ENCODE data around the gene SUPV3L1.

SUPV3L1 gene

DNA sequence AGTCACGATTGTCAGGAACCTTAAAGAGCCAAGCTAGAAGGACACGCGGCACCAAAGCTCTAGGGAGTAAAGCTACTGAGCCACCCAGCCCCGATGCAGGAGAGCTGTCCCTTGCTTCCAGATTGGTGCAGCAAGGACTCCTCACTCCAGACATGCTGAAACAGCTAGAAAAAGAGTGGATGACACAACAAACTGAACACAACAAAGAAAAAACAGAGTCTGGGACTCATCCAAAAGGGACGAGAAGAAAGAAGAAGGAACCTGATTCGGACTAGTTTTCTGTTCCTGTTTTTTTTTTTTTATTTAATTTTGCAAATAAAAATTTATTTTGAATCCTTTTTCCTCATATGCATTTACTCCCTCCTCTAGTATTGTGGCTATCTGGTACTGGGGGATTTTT lies 28.7 kb downstream of the SUPV3L1 start:
- DNase-seq: no peak

DNA sequence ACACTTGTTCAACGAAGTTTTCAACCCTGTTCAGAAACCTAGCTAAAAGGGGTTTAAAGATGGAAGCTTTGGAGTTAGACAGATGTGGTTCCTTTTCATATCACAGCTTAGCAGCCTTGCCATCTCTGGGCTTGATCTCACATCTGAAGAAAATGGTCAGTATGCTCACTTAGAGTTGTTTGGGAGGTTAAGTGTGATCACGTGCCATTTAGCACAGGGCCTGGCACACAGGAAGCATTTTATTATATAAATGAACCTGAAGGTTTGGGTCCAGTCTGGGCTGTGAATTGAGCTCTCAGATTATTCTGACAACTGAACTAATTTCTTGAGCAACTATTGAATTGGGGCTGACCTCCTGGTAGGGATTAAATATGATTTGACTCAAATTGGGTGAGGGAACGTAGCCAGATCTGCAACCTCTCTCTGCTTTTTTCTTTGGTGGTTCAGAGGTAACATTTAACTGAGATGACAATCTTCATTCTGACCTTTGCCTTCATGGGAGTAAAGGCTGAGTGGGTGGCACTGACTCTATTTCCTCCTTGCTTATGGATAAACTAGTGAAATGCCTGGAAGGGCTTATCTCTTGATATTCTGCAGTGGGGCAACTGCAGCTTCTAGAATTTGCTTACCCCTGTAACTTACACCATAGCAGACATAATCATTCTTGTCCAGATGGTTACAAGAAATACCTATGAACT lies 29.9 kb downstream of the SUPV3L1 start:
- DNase-seq: no peak

DNA sequence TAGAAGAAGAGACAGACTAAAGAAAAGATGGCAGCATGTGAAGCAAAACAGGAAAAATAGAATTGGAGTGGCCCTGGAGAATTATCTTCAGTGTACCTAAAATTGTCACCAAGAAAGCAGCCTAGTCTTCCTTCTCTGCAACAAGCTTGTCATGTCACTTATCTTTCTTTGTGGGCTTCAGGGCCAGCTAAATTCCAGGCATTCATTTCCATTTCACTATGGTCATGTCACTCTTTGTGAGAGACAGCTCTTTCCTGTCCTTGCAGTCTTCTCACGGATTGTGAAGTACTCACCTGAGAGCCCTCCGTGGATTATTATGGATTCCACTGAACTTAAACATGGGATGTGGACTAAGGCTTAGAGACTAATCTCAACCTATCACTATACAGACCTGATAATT lies 31.1 kb downstream of the SUPV3L1 start:
- no peak for DNase-seq

- DNase-seq: no peak
Measured at GRCh38 chr10:69211524-69211923, 31.5 kb downstream of the SUPV3L1 start.

DNA sequence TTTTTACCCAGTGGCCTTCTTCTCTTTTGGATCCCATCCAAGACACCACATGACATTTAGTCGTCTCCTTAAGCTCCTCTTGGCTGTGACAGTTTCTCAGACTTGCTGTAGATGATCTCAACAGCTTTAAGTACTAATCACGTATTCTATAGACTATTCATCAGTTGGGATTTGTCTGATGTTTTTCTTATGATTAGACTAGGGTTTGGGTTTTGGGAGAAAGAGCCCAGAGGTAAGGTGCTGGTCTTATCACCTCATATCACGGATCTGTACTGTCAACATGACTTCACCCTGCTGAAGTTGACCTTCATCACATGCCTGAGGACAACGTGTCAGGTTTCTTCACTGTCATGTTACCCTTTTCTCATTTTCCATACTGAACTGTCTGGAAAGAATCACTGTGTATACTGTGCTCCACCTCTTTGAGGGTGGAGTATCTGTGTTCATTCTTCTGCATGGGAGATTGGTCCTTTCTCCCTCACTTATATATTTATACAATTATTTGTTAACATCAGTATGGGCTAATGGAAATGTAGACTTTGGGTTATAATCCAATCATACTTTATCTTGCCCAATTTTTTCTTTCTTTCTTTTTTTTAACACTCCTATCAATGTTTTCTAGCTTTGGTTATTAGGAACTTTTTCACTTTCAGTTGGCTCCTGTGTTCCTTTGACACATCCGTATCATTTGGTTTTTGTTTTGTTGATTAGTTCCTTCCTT lies 33.7 kb downstream of the SUPV3L1 start:
- DNase-seq: no peak

DNA sequence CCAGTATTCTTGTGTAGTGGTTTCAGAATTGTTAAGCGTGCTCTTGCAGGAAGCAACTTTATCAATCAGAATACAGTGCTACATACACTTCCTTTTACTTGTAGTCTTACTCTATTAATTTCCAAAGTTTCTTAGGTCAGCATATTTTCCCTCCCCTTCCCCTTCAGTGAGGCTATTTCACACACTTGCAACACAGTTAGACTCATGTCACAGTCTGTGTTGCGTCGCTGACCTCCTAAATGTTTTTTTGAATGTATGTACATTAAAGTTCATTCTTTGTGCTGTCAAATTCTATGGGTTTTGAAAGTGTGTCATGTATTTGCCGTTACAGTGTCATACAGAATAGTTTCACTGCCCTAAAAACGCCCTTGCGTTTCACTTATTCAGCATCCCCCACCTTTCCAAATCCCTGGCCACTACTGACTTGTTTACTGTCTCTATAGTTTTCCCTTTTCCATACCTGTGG lies 34.7 kb downstream of the SUPV3L1 start:
- DNase-seq: no peak

DNA sequence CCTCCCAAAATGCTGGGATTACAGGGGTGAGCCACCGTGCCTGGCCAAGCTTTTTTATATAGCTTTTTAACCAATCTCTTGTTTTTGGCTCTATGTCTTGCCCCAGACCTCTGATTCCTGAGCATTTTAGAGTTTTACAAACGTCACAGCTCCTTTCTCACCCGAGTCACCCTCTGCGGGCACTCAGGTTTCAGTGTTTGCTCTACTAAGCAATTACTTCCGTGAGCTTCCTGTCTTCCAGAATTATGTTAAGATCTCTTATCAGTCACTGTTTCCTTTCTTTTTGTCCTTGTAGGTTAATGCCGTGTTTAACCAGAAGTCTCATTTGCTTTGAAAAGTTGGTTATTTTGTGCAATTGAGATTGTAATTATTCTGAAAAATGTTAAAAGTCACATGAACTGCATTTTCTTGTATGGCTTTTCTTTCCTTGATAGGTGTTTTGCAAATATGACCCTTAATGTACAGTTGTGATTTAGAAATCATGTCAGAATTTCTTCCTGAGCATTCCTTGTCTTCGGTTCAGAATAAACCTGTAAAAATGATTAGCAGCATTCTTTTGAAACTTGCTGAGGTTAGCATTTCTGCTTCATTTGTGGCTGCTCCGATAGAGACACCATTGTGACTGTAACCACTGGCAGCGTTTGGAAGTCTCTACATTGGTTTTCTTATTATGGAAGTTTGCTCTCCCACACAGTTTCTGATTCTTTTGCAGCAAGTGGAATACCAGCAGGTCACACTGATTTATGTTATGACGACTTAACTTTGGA lies 35.6 kb downstream of the SUPV3L1 start:
- no peak for DNase-seq

GRCh38 chr10:69216577-69217118 lies 36.6 kb downstream of the SUPV3L1 start:
- no peak for DNase-seq

- DNase-seq: no peak
Measured at GRCh38 chr10:69217119-69217754, 37.2 kb downstream of the SUPV3L1 start.

- DNase-seq: no peak
Measured at GRCh38 chr10:69218831-69219230, 38.8 kb downstream of the SUPV3L1 start.

GRCh38 chr10:69220041-69220451 lies 40.0 kb downstream of the SUPV3L1 start, which contains the start of gene HKDC1:
Gene HKDC1, plus strand, starts transcription at chr10:69220332. Its CDS starts 104 bp downstream, at chr10:69220436.
- DNase-seq: no peak

- no peak for DNase-seq
Measured at GRCh38 chr10:69220507-69220906, 40.5 kb downstream of the SUPV3L1 start.

DNA sequence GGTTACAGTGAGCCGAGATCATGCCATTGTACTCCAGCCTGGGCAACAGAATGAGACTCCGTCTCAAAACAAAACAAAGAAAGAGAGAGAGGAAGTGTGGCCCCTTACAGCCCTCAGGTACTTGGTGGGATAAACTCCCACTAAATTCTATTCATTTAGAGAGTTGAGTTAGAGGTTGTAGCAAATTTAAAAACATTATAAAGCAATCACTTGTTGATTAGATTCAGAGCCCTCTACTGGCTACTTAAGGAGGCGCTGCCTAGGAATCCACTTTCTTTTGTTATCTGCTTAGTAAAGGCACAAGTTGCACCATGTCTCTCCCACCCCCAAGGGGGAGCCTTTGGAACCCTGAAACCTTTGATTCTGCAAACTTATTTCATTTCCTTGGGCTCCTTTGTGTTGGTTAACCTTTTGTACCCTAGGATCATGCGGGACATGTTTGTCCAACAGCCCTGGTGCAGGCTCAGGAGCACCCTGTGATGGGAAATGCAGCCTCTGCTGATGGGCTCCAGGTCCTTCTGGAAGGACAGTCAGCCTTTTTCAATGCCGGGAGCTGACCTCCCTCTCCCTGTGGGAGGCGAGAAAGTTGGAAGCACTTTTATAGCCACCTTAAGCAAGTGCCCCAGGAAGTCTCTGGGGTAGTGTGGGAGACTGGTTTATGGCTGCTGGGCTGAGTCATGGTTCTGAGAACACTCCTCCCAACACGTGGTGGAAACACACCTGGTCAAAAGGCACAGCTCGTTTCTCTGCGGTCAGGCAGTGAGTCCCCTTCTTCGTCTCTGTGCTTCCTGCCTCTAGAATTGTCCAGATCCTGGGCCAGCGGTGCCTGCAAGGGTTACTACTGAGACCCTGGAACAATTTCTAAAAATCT lies 42.4 kb downstream of the SUPV3L1 start:
- DNase-seq: no peak

GRCh38 chr10:69223028-69223342 lies 43.0 kb downstream of the SUPV3L1 start:
- no peak for DNase-seq

DNA sequence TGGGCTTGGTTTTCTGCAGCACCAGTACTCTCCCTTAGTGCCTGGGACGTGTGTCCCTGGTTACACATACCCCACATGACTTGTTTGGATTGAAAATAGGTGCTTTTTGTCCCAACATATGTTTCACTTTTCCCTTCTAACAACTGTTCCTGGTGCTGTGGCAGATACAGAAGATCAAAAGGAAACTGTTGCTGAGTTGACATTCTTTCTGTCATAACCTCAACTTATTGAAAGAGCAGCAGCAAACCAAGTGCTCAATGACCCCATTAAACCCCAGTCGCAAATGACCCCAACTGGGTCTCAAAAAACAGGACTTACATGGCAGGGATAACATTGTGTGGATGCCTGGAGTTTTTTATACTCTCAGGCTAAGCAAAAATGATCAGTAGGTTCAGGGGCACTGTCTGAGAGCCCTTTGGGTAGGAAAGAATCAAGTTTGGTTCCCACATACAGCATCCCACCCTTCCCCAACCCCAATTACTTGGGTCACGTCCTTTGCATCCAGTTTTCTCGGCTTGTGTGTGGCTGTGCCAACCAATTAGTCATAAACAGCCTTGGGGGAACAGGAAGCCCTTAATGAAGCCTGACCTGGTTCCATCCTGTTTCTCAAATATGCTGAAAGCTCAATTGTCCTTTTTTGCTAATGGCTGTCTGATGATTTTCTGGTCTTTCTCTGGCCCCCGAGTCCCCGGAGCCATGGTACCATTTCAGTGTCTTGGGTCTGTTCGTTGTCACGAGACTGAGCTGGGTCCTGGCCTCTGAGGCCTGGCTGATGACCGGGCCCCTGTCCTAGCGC lies 45.0 kb downstream of the SUPV3L1 start:
- no peak for DNase-seq

DNA sequence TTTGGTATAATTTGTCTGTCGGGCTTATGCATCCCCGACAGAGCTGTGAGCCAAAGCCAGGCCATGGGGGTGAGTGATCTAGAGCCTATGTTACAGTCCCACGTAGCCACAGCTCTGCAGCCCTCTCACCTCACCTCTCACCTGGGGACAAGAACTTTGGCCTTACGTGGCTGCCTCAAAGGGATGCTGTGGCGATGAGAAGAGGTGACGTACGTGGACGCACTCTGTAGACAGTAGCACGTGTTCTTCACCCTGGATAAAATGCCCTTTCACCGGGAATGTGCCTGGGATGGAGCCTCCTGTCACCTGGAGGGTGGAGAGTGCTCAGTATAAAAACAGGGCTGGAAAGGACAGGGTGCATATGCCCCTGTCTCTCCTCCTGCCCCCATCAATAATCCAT lies 45.6 kb downstream of the SUPV3L1 start:
- DNase-seq: no peak

DNA sequence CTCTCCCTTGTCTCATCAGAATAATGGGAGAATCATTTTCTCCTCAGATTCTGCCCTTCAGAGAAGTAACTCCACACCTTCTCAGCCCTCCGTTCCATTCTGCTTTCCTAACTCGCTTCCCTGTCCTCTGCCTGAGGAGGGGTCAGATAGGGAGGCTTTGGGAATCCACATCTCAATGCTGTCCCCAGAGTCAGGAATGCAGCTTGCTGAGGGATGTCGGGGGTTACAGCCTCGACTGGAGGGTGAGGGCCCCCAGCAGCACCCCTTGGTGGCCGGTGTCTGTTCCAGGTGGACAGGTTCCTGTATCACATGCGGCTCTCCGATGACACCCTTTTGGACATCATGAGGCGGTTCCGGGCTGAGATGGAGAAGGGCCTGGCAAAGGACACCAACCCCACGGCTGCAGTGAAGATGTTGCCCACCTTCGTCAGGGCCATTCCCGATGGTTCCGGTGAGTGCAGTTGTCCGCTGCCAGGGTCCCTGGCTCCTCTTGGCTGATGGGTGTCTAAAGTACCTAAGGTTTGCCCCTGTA lies 47.0 kb downstream of the SUPV3L1 start:
- DNase-seq: no peak

DNA sequence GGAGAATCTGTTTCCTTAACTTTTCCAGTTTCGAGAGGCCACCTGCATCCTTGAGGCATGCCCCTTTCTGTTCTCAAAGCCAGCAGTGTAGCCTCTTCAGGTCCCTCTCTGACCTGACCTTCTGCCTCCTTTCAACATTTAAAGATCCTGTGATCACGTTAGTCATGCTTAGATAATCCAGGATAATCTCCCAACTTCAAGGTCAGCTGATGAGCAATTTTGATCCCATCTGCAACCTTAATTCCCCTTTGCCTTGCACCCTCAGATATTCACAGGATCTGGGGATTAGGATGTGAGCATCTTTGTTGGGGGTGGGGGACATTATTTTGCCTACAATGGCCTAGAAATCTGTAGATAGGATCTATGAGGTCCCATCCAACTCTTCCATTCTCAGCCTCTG lies 48.1 kb downstream of the SUPV3L1 start:
- no peak for DNase-seq

DNA sequence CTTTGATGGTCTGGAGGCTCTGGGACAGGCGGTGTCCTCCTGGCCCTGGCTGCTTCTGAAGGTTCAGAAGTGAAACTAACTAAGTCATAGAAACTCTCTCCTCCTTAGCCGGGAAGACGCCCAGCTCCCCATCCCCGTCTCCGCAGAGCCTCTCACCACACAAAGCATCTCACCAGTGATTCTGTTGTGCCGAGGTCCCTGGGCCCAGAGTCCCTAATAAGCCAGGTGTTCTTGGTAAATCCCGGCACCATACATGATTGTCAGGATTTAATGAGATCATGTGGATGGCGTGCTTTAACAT lies 49.5 kb downstream of the SUPV3L1 start:
- DNase-seq: no peak

DNA sequence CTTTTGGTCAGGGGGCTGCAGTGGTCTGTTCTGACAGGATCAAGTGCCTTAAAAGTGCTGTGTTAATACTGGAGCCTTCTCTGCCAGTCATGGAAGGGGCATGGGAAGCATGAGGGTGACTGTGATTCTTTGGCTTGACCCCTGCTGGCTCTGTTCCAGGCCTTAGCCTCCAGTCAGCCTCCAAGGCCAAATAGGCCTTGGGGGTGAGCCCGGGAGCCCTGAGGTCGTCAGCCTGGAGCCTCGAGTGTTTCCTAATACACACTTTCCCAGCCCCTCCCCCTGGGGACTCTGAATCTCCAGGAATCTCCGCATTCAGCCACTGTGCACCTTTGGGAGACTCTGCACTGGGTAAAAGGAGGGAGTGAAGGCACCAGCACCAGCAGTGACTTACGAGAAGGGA lies 50.1 kb downstream of the SUPV3L1 start:
- no peak for DNase-seq

- no peak for DNase-seq
Measured at GRCh38 chr10:69232252-69232651, 52.2 kb downstream of the SUPV3L1 start.
